Amygdala (tissue), 56 donors: ENCODE results near the gene LDLRAD4.
A peak's percentile ranks its signal among the peaks of the same experiment; 100 is the strongest.

ENCODE experiments used
- DNase-seq, 56 donors: peaks; one replicate each; lab custom pipeline; 2025; lab: John Stamatoyannopoulos, UW

Gene LDLRAD4

GRCh38 chr18:13199169-13199568 is 19.4 kb upstream of the LDLRAD4 start:
- no peak for DNase-seq

DNA sequence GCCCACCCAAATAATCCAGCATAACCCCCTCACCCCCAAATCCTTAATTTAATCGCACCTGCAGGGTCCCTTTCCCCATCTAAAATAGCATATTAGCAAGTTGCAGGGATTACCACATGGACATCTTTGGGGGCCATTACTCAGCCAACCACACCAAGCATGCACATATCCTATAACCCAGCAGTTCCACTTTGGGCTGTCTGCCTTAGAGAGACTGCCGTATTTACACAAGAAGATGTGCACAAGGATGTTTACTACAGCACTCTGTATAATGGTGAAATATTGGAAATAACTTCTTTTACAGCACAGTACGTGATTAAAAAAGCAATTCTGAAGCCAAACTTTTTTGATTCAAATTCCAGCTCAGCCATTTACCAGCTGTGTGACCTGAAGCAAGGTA is 17.3 kb upstream of the LDLRAD4 start:
- DNase-seq, result no peak

- DNase-seq, result no peak
Measured at GRCh38 chr18:13202571-13202970, 16.0 kb upstream of the LDLRAD4 start.

DNA sequence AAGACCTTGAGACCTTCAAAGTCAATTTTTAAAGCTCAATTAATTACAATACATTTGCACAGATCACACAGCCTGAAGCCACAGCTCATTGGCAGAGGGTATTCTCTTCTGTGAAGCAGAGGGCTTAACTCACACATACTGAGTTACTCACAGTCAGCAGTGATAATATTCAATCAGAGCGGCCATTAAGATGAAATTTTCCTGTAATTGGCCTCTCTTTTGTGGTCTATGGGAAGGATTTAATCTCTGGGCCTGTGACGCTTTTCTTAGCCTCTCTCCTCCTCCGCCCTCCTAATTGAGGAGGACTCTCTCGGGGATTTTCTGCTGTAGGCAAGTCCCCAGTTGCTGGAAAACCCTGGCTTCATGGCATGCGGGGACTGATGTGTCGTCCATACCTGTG is 12.3 kb upstream of the LDLRAD4 start:
- no peak for DNase-seq

GRCh38 chr18:13207294-13207693 is 11.3 kb upstream of the LDLRAD4 start:
- DNase-seq, result no peak

DNA sequence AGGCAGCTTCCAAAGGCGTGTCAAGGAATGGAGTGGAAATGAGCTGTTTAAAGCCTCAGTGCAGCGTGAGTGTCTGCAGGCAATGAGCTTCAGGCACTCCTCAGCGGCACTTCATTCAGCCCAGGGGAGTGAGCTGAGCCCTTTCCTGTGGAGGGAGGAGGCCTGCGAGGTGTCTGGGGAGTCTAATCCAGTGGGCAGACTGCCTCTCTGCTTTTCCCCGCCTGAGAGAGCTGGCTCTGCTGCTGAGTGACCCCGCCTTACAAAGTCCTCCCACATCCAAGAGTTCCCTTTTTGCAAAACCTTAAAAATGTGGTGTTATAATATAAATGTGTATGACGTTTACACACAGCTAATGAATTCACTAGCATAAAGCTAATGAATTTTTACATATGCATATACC is 7.0 kb upstream of the LDLRAD4 start:
- DNase-seq, result no peak

DNA sequence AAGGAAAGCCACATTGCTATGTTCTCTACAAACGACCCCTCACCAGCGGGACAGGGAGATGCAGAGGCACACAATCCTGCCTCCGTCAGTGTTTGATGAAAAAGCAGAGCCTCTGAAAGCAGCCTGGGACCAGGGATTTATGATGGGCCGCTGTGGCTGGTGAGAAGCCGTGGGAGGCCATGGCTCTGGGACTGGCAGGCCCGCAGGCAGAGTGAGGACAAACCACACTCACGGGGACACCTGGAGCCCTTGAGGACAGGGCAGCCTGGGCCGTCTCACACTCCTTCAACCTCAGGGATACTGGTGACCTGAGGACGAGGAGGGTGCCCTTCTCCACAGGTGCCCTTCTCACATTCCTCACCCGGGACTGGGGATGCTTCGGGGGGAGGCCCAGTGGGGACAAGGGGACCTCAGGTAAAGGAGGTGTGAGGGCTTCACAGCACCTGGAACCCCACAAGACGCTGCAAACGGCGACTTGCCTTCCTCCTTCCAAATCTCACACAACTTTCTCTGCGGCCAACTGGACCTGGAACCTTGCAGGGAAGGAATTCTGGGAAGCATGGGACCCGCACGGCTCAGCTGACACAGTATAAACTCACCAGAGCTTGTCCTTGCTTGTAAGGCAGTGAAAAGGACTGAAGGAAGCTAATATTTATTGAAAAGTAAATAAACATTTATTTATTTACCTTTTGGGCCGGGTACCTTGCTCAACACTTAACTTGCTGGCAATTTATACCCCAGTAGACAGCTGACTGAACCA is 5.3 kb upstream of the LDLRAD4 start:
- no peak for DNase-seq

DNA sequence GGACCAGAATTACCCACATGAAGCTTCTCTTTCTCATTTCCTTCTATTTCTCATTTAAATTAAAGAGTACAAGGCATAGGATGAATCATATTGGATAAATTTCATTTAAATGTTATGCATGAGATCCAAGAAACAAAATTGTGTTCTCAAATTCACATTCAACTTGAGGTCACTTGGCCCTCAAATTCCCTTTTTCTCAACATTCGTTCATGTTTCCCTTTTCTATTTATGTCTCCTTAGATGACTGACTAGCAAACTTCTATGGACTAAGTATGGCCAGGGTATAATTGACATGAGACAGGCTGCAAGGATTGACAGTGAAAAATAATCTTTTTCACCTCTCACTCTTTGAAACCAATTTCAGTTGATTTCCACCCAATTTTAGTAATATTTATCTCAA is 4.0 kb upstream of the LDLRAD4 start:
- DNase-seq, result no peak

GRCh38 chr18:13216092-13216582 is 2.4 kb upstream of the LDLRAD4 start:
- peak in 53 of 56 donors; percentile 24 to 91 (median 71) for DNase-seq

DNA sequence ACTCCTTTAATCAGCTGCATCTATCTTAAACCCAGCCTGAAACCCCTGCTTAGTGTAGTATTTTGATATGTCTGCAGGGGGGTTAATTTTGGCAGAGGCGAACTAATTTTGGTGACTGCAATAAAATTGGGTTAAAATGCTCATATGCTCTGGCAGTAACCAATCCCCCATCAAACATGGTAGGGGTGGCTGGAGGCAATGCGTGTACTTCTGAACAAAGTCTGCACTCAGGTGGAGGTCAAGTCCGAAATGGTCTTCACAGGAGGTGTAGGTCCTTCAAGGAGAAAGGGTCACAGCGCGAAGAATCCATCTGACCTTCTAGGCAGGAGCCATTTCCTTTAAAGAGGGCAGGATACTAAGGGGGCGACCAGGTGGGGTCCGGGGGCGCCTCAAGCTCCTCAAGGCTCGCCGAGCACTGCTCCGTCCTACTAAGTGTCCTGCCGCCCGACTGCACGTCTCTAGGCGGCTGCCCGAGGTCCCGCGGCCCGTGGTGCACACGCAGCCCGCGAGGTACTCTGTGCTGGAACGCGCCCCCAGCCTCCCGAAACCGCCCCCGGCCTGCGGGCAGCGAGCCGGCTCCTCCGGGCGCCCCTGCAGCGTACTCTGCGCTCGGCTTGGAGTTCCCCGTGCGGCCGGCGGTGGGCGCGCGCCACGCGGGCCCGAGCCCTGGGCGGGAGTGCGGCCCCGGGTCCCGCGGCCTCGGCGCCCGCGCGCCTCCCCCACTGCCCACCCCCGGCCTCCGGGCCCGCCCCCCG is 1.7 kb upstream of the LDLRAD4 start:
- DNase-seq, result peak in 23 of 56 donors; percentile 29 to 81 (median 60)

- DNase-seq, result peak in 42 of 56 donors; percentile 28 to 81 (median 59)
Measured at GRCh38 chr18:13217466-13217961, 1.0 kb upstream of the LDLRAD4 start.

DNA sequence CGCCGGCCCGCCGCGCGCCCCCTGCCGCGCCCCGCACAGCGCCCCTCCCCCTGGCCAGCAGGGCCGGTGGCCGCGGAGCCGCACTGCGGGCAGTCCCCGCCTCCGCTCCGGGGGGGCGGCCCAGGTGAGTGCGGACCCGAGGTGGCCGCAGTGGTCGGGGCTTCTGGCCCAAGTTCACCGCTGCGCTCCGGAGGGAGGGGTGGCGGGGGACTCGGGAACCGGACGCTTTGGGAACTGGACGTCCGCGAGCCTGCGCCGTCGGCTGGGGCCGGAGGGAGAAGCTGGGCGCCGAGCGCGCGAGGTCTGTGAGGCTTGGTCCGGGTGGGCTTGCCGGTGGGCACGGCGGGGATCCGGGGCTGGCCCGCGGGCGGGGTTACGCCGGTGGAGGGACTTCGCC is 591 bp upstream of the LDLRAD4 start:
- peak in 3 of 56 donors; percentile 50 to 64 (median 50) for DNase-seq

- no peak for DNase-seq
Measured at GRCh38 chr18:13218997-13219396, 437 bp downstream of the LDLRAD4 start.

DNA sequence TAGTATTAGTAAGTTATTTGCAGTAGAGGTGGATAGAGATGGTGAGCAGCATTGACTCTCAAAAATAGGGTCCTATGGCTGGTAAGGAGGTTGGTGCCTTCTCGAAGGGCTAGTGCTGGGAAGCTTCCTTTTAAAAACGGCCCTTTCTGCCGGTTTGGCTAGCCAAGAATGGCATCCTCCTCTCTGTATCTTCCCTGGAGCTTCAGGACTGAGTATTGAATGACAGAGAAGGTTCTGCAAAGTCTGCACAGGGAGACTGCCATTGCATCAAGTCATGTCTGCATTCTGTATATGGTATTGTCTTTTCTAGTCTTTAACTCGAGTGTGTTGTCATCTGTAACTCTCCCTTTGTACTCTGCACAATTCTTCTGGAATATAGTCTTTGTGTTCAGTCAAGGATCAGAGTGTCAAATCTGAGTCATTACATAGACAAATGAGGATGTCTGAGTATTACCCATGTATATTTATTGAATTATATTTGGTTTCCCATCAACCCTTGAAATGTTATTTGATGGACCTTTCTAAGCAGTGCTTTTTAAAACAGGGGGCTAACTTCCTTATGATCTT is 1.1 kb downstream of the LDLRAD4 start:
- no peak for DNase-seq

GRCh38 chr18:13220361-13220991 is 1.9 kb downstream of the LDLRAD4 start:
- peak in 2 of 56 donors; percentile 26 to 40 for DNase-seq

DNA sequence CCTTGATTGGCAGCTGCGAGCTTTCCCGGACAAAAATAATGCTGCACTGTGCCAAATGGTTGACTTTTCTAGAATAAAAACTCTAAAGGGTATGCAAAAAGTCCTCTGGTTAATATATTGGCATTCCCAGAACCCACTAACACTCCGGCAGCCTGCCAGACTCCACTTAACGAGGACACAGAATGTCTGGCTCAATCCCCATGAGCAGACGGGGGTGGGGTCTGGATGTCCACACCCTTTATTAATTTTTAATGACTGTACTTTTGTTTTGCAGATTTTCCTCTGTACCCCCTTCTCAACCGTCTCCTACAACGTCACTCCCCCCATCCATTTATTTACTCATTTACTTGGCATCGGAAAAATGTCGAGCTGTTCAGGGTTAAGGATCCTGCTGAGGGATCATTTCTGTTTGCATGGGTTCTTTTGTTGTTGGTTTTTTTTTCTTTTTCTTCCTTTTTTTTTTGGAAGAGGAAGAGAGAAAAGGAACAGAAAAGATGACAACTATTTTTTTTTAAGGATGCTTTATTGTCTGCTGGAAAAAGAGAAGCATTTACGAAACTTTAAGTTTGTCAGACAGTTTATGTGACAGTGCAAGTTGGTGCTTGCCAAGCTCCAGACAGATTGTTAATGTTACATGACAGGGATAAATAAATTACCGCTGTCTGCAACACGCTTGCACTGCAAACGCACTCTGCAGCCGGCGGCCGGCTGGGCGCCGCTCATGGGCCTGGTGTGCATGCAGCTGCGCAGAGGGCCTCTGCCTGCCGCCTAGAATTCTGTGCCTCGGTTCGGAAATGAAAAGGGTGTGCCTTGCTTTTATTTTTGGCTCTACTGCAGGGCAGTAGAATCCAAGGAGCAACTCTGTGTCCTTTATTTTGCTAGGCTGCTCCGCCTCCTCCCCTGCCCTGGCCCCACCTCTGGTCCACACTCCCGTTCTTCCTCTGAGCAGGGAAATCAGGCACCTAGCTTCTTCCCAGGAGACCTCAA is 3.6 kb downstream of the LDLRAD4 start:
- peak in 24 of 56 donors; percentile 9 to 59 (median 32) for DNase-seq

GRCh38 chr18:13222856-13223281 is 4.3 kb downstream of the LDLRAD4 start:
- DNase-seq, result no peak

DNA sequence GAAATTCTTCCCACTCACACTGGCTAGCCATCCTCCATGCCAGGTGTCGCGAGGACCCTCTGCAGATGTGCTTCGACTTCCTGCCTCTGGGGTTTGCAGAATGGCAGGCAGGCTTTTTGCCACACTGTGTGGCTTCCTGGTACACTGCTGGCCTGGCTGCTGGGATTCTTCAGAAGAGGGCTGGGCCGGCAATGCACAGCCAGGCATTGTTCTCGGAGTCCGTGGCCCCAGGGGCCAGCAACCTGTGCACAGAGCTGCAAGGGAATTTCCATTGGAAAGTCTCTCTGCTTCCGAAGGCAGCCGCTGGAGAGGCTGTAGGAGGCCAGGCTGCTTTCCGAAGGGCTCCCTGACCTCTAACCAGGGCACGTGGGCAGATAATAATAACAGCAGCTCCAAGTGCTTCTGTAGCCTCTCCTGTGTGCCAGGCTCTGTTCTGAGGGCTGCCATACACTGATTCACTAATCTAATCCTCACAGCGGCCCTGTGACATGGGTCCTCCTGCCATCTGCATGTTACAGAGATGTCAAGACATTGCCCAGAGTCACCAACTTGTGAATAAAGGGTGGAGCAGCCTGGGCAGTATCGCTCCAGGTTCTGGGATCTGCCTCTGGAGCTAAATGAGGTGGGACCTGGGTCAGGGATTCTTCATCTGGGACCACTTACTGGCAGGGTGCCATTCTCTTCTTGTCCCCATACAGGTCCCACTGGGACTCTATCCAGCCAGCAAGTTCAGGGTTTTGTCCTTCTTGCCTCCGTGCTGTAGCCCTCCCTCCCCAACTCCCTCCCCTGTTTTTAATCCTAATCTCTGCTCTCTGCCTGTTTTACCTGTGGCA is 5.0 kb downstream of the LDLRAD4 start:
- DNase-seq, result peak in 3 of 56 donors; percentile 10 to 40 (median 15)
